T-cell (primary cell): ENCODE results near the gene TK1. TPM values are rescaled to one million over a fixed set of nuclear protein-coding genes. Genes with fewer than 3 reads are reported as not detected.

ENCODE experiments used
- ATAC-seq, 4 experiments: fragments of 200-7000 bp in 3 of 4; fragments of 150-1000 bp in 1 of 4; cut with Tn5 transposase; replicated peaks in 1 of 4; 1 replicate in 3 of 4; 2 replicates in 1 of 4; pipeline ENCODE4 v1.10.0; 2021; ENCODE audit warnings: moderate library complexity in 3 of 4, mild to moderate bottlenecking in 2 of 4, moderate number of reproducible peaks in 1 of 4
- CTCF ChIA-PET, 2 donors: fragments of 300-600 bp; sonication (Branson Sonifier 250); formaldehyde crosslinking; loops; one replicate each; lab custom pipeline; 2022; ENCODE audit warnings: antibody characterized with exemption in 2 of 2; lab: Charles Lee
- POLR2A ChIA-PET, 2 donors: fragments of 300-600 bp; sonication (Branson Sonifier 250); formaldehyde crosslinking; loops; one replicate each; lab custom pipeline; 2022; ENCODE audit warnings: antibody characterized with exemption in 2 of 2; lab: Charles Lee
- DNase-seq, 35 experiments: peaks; one replicate each; pipeline versions ENCODE4 v3.0.0 to v3.0.0-alpha.2; 2013 to 2023
- H3K27ac ChIP-seq: one replicate; pipeline ENCODE4 v1.5.1; 2013; ENCODE audit warnings: low read length
- H3K27me3 ChIP-seq, 2 experiments: replicated peaks in 1 of 2; 1 replicate in 1 of 2; 2 replicates in 1 of 2; pipeline versions ENCODE4 v1.6.1 to v1.7.0; 2013; ENCODE audit warnings: low read length in 1 of 2, mixed read lengths in 1 of 2; ENCODE audit not compliant: control insufficient read depth in 2 of 2, insufficient read depth in 2 of 2; ENCODE audit errors: extremely low read depth in 1 of 2
- H3K36me3 ChIP-seq, 2 donors: 1 replicate in 1 of 2; 2 replicates in 1 of 2; pipeline versions ENCODE4 v1.6.1 to v1.7.0; 2013; ENCODE audit warnings: low read length in 1 of 2; ENCODE audit not compliant: control insufficient read depth in 2 of 2, insufficient read depth in 1 of 2; ENCODE audit errors: extremely low read depth in 1 of 2
- H3K4me1 ChIP-seq, 2 experiments: 1 replicate in 1 of 2; 2 replicates in 1 of 2; pipeline versions ENCODE4 v1.6.1 to v1.7.0; 2013; ENCODE audit warnings: low read length in 2 of 2, mixed read lengths in 1 of 2; ENCODE audit not compliant: insufficient read depth in 2 of 2, control insufficient read depth in 1 of 2; ENCODE audit errors: extremely low read depth in 1 of 2
- H3K4me3 ChIP-seq, 2 donors: 1 replicate in 1 of 2; 2 replicates in 1 of 2; pipeline versions ENCODE4 v1.5.1 to v1.7.0; 2013; ENCODE audit warnings: mild to moderate bottlenecking in 2 of 2, low read length in 1 of 2, moderate library complexity in 1 of 2; ENCODE audit not compliant: control insufficient read depth in 1 of 2; ENCODE audit errors: extremely low read depth in 1 of 2
- H3K9me3 ChIP-seq: 2 replicates; pipeline ENCODE4 v1.7.0; 2013
- H3K27ac Mint-ChIP-seq, 2 donors: one replicate each; pipeline ENCODE4 v1.8.0; 2020 to 2021; ENCODE audit warnings: mild to moderate bottlenecking in 2 of 2, mixed read lengths in 2 of 2
- H3K27me3 Mint-ChIP-seq, 2 donors: one replicate each; pipeline ENCODE4 v1.8.0; 2021 to 2022; ENCODE audit warnings: mixed read lengths in 2 of 2
- H3K36me3 Mint-ChIP-seq: one replicate; pipeline ENCODE4 v1.8.0; 2021; ENCODE audit warnings: mixed read lengths
- H3K4me1 Mint-ChIP-seq, 3 donors: one replicate each; pipeline ENCODE4 v1.8.0; 2020 to 2022; ENCODE audit warnings: mixed read lengths in 3 of 3, mild to moderate bottlenecking in 1 of 3
- H3K4me3 Mint-ChIP-seq, 3 donors: one replicate each; pipeline ENCODE4 v1.8.0; 2020 to 2022; ENCODE audit warnings: mild to moderate bottlenecking in 3 of 3, mixed read lengths in 3 of 3, moderate library complexity in 3 of 3
- H3K9me3 Mint-ChIP-seq, 3 donors: one replicate each; pipeline ENCODE4 v1.8.0; 2020 to 2022; ENCODE audit warnings: mixed read lengths in 3 of 3
- WGBS: methylation state at CpG from one replicate; pipeline ENCODE4 v1.1.5; 2013; ENCODE audit warnings: missing lambda C conversion rate; ENCODE audit not compliant: insufficient coverage; 5-methylcytosine and 5-hydroxymethylcytosine counted together
- total RNA-seq, 35 experiments: library from RNA in 6 of 35; stranded (reverse) in 6 of 35; fragments of 120-200 nt in 1 of 35; gene quantifications; one replicate each; pipeline versions ENCODE4 v1.2.1 to v1.2.4 and lab custom pipeline; 2013 to 2026

TK1 gene
- total RNA-seq, 5 donors from 2014 or later (not counting 1 experiment from before 2014, with no cell fraction given), result 1.6 to 3.3 (median 2.2) TPM

GRCh38 chr17:78208486-78208885 lies 21.6 kb upstream of the TK1 start:
- Histone ChIP-seq H3K4me1 (no peaks in the 10 kb centered on the region), H3K9me3 (no peaks in the 10 kb centered on the region), H3K27me3 (no peaks in the 10 kb centered on the region), H3K27ac (no peak overlapping the region), H3K36me3 (no peaks in the 10 kb centered on the region), H3K4me3 (no peak overlapping the region)
- Mint-ChIP-seq H3K4me3 (no peak overlapping the region), H3K36me3 (no peaks in the 10 kb centered on the region), H3K9me3 (no peaks in the 10 kb centered on the region), H3K4me1 (no peaks in the 10 kb centered on the region), H3K27me3 (no peaks in the 10 kb centered on the region), H3K27ac (no peak overlapping the region)
- no CpG with 5 or more reads among the region's 3 CpGs for WGBS
- ATAC-seq, result no peak
- no peak for DNase-seq
- ChIA-PET POLR2A (no interaction called here), CTCF (no interaction called here)

- CTCF ChIA-PET, result no interaction called here
- Histone ChIP-seq H3K4me1 (no peaks in the 10 kb centered on the region), H3K9me3 (no peaks in the 10 kb centered on the region), H3K27me3 (no peaks in the 10 kb centered on the region), H3K36me3 (no peaks in the 10 kb centered on the region), H3K27ac (no peak overlapping the region), H3K4me3 (no peak overlapping the region)
- ATAC-seq, result no peak
- POLR2A ChIA-PET, result interaction anchor here in 1 of 2 donors (0.6 to 0.7 kb wide), 2 partner anchors 178 to 208 kb away, joined by 4 to 14 read pairs; no protein-coding TSS in a partner anchor
- H3K9me3 Mint-ChIP-seq, result no peaks in the 10 kb centered on the region
- no CpG with 5 or more reads among the region's 7 CpGs for WGBS
- no peak overlapping the region for H3K4me3 Mint-ChIP-seq
- no peak for DNase-seq
- H3K36me3 Mint-ChIP-seq, result no peaks in the 10 kb centered on the region
- H3K27me3 Mint-ChIP-seq, result no peaks in the 10 kb centered on the region
- no peaks in the 10 kb centered on the region for H3K4me1 Mint-ChIP-seq
- no peak overlapping the region for H3K27ac Mint-ChIP-seq
These were observed 19.4 kb upstream of the TK1 start for GRCh38 chr17:78206298-78206697.

- Histone ChIP-seq H3K27me3 (no peaks in the 10 kb centered on the region), H3K36me3 (no peaks in the 10 kb centered on the region), H3K27ac (no peak overlapping the region), H3K4me3 (no peak overlapping the region), H3K9me3 (no peaks in the 10 kb centered on the region), H3K4me1 (no peaks in the 10 kb centered on the region)
- H3K27ac Mint-ChIP-seq, result no peak overlapping the region
- H3K9me3 Mint-ChIP-seq, result no peaks in the 10 kb centered on the region
- H3K4me1 Mint-ChIP-seq, result no peaks in the 10 kb centered on the region
- ChIA-PET CTCF (no interaction called here), POLR2A (interaction anchor here in 1 of 2 donors (0.6 kb wide), 1 partner anchor 103 kb away, joined by 5 read pairs; no protein-coding TSS in a partner anchor)
- no peaks in the 10 kb centered on the region for H3K36me3 Mint-ChIP-seq
- 98% methylated on average over 12 of the region's 17 CpGs for WGBS
- DNase-seq (no peak), ATAC-seq (no peak)
- no peaks in the 10 kb centered on the region for H3K27me3 Mint-ChIP-seq
- H3K4me3 Mint-ChIP-seq, result no peak overlapping the region
These were observed 18.4 kb upstream of the TK1 start for GRCh38 chr17:78205124-78205775.

- POLR2A ChIA-PET, result interaction anchor here (0.6 kb wide), 2 partner anchors 104 to 164 kb away, joined by 5 read pairs; no protein-coding TSS in a partner anchor
- Histone ChIP-seq H3K36me3 (no peaks in the 10 kb centered on the region), H3K4me1 (no peaks in the 10 kb centered on the region), H3K9me3 (no peaks in the 10 kb centered on the region), H3K27me3 (no peaks in the 10 kb centered on the region), H3K27ac (no peak overlapping the region), H3K4me3 (no peak overlapping the region)
- H3K9me3 Mint-ChIP-seq, result no peaks in the 10 kb centered on the region
- no peaks in the 10 kb centered on the region for H3K4me1 Mint-ChIP-seq
- CTCF ChIA-PET, result interaction anchor here in 1 of 2 donors (0.5 to 0.6 kb wide), 2 partner anchors 193 to 627 kb away, joined by 3 read pairs; no protein-coding TSS in a partner anchor
- H3K36me3 Mint-ChIP-seq, result no peaks in the 10 kb centered on the region
- H3K27me3 Mint-ChIP-seq, result no peaks in the 10 kb centered on the region
- no peak overlapping the region for H3K4me3 Mint-ChIP-seq
- no peak overlapping the region for H3K27ac Mint-ChIP-seq
- WGBS, result 97% methylated on average over 18 of the region's 22 CpGs
- DNase-seq (no peak), ATAC-seq (no peak)
These were observed 17.7 kb upstream of the TK1 start for GRCh38 chr17:78204387-78205123.

- H3K4me3 Mint-ChIP-seq, result no peak overlapping the region
- ATAC-seq (no peak), DNase-seq (no peak)
- H3K27ac ChIP-seq, result no peak overlapping the region
- H3K4me1 ChIP-seq, result no peaks in the 10 kb centered on the region
- no peaks in the 10 kb centered on the region for H3K27me3 ChIP-seq
- ChIA-PET POLR2A (interaction anchor here in 1 of 2 donors (0.7 kb wide), 1 partner anchor 39 kb away, joined by 3 read pairs; no protein-coding TSS in a partner anchor), CTCF (interaction anchor here (0.7 to 0.8 kb wide), 4 partner anchors 13 to 244 kb away, joined by 4 to 8 read pairs (median 4); partner anchors contain the start of gene TNRC6C (in 1 of the 2))
- H3K9me3 Mint-ChIP-seq, result no peaks in the 10 kb centered on the region
- no peak overlapping the region for H3K27ac Mint-ChIP-seq
- no peaks in the 10 kb centered on the region for H3K27me3 Mint-ChIP-seq
- no peak overlapping the region for H3K4me3 ChIP-seq
- WGBS, result 91% methylated on average over 8 of the region's 8 CpGs
- no peaks in the 10 kb centered on the region for H3K9me3 ChIP-seq
- H3K36me3 Mint-ChIP-seq, result no peaks in the 10 kb centered on the region
- H3K4me1 Mint-ChIP-seq, result peaks cover 0 to 2% (median 0%) of the 10 kb centered on the region in 3 donors
- H3K36me3 ChIP-seq, result no peaks in the 10 kb centered on the region
These were observed 15.8 kb upstream of the TK1 start for GRCh38 chr17:78202666-78203065.

GRCh38 chr17:78200451-78200850 lies 13.6 kb upstream of the TK1 start:
- Mint-ChIP-seq H3K4me3 (no peak overlapping the region), H3K4me1 (peaks cover 0 to 2% (median 0%) of the 10 kb centered on the region in 3 donors), H3K9me3 (no peaks in the 10 kb centered on the region), H3K27me3 (no peaks in the 10 kb centered on the region), H3K36me3 (no peaks in the 10 kb centered on the region), H3K27ac (no peak overlapping the region)
- WGBS, result 93% methylated on average over 6 of the region's 6 CpGs
- Histone ChIP-seq H3K27me3 (no peaks in the 10 kb centered on the region), H3K36me3 (no peaks in the 10 kb centered on the region), H3K9me3 (no peaks in the 10 kb centered on the region), H3K4me1 (no peaks in the 10 kb centered on the region), H3K4me3 (no peak overlapping the region), H3K27ac (no peak overlapping the region)
- DNase-seq (no peak), ATAC-seq (no peak)
- ChIA-PET CTCF (no interaction called here), POLR2A (no interaction called here)
